HepG2 (cell line): Measurements from ENCODE around the gene FSCN2. TPM values are rescaled to one million over a fixed set of nuclear protein-coding genes. Genes with fewer than 3 reads are reported as not detected.

Source experiments
- ATAD3A ChIP-seq: sonication (generic); formaldehyde crosslinking; IDR thresholded peaks from 2 replicates; pipeline ENCODE4 v1.4.0; 2020; ENCODE audit warnings: missing genetic modification reagents
- ATF7 ChIP-seq, 2 experiments: fragments of 450-650 bp in 1 of 2; sonication (generic) in 1 of 2; formaldehyde crosslinking in 1 of 2; IDR thresholded peaks; 2 replicates each; pipeline versions ENCODE4 v1.4.0 to v1.6.1; 2016 to 2020; ENCODE audit warnings: antibody characterized with exemption in 1 of 2, mild to moderate bottlenecking in 1 of 2, missing genetic modification reagents in 1 of 2
- CC2D1A ChIP-seq: sonication (generic); formaldehyde crosslinking; IDR thresholded peaks from 2 replicates; pipeline ENCODE4 v1.8.1; 2023; ENCODE audit warnings: mild to moderate bottlenecking, missing genetic modification reagents
- CEBPB ChIP-seq: IDR thresholded peaks from 2 replicates; pipeline ENCODE4 v1.6.1; 2011; ENCODE audit warnings: low read depth, low read length, improper control_type of control experiment, borderline replicate concordance
- EED ChIP-seq: sonication (generic); formaldehyde crosslinking; IDR thresholded peaks from 2 replicates; pipeline ENCODE4 v1.5.0; 2020; ENCODE audit warnings: mild to moderate bottlenecking, missing genetic modification reagents
- FOXC1 ChIP-seq: sonication (generic); formaldehyde crosslinking; IDR thresholded peaks from 2 replicates; pipeline ENCODE4 v1.8.0; 2022; ENCODE audit warnings: mild to moderate bottlenecking, missing genetic modification reagents, borderline replicate concordance
- GATAD2A ChIP-seq: IDR thresholded peaks from 2 replicates; pipeline ENCODE4 v1.6.1; 2016
- HES4 ChIP-seq: sonication (generic); formaldehyde crosslinking; IDR thresholded peaks from 2 replicates; pipeline ENCODE4 v1.9.0; 2021; ENCODE audit warnings: mild to moderate bottlenecking, missing genetic modification reagents, borderline replicate concordance
- REXO4 ChIP-seq: sonication (generic); formaldehyde crosslinking; IDR thresholded peaks from 2 replicates; pipeline ENCODE4 v1.8.0; 2022; ENCODE audit warnings: missing genetic modification reagents, mild to moderate bottlenecking, borderline replicate concordance
- RFX3 ChIP-seq: IDR thresholded peaks from 2 replicates; pipeline ENCODE4 v1.6.1; 2016; ENCODE audit warnings: missing biosample characterization, missing genetic modification reagents
- TCF7L2 ChIP-seq: IDR thresholded peaks from 2 replicates; pipeline ENCODE4 v1.6.1; 2011; ENCODE audit warnings: mild to moderate bottlenecking, low read depth, low read length, moderate library complexity
- TEAD2 ChIP-seq: sonication (generic); formaldehyde crosslinking; IDR thresholded peaks from 2 replicates; pipeline ENCODE4 v1.9.0; 2021; ENCODE audit warnings: missing genetic modification reagents
- TIGD3 ChIP-seq: sonication (generic); formaldehyde crosslinking; IDR thresholded peaks from 2 replicates; pipeline ENCODE4 v1.5.1; 2020; ENCODE audit warnings: mild to moderate bottlenecking, missing genetic modification reagents, borderline replicate concordance
- XBP1 ChIP-seq: sonication (generic); formaldehyde crosslinking; IDR thresholded peaks from 2 replicates; pipeline ENCODE4 v1.5.0; 2020; ENCODE audit warnings: missing genetic modification reagents
- YEATS4 ChIP-seq: sonication (generic); formaldehyde crosslinking; IDR thresholded peaks from 2 replicates; pipeline ENCODE4 v1.4.0; 2020; ENCODE audit warnings: missing genetic modification reagents, borderline replicate concordance
- ZBTB34 ChIP-seq: sonication (generic); formaldehyde crosslinking; IDR thresholded peaks from 2 replicates; pipeline ENCODE4 v1.8.0; 2022; ENCODE audit warnings: mild to moderate bottlenecking, missing genetic modification reagents
- ZC3H4 ChIP-seq: sonication (generic); formaldehyde crosslinking; IDR thresholded peaks from 2 replicates; pipeline ENCODE4 v1.4.0; 2020; ENCODE audit warnings: missing genetic modification reagents, borderline replicate concordance
- ZNF234 ChIP-seq: sonication (generic); formaldehyde crosslinking; conservative IDR thresholded peaks from 2 replicates; pipeline ENCODE4 v1.5.1; 2020; ENCODE audit warnings: mild to moderate bottlenecking, missing genetic modification reagents
- ZNF432 ChIP-seq: sonication (generic); formaldehyde crosslinking; IDR thresholded peaks from 2 replicates; pipeline ENCODE4 v1.5.0; 2020; ENCODE audit warnings: missing genetic modification reagents, mild to moderate bottlenecking, borderline replicate concordance
- ZNF563 ChIP-seq: sonication (generic); formaldehyde crosslinking; IDR thresholded peaks from 2 replicates; pipeline ENCODE4 v1.8.0; 2022; ENCODE audit warnings: mild to moderate bottlenecking, moderate library complexity, missing genetic modification reagents
- ZNF580 ChIP-seq: IDR thresholded peaks from 2 replicates; pipeline ENCODE4 v1.6.1; 2016; ENCODE audit warnings: low read depth, borderline replicate concordance
- ZNF609 ChIP-seq: sonication (generic); formaldehyde crosslinking; IDR thresholded peaks from 2 replicates; pipeline ENCODE4 v1.4.0; 2020; ENCODE audit warnings: mild to moderate bottlenecking, missing genetic modification reagents, borderline replicate concordance
- polyA plus RNA-seq, 8 experiments: library from polyadenylated mRNA; depleted of rRNA in 3 of 8; stranded (reverse) in 7 of 8; unstranded in 1 of 8; fragments of >200 nt; fragmentation: Illumina TruSeq in 4 of 8; extraction: Trizol in 4 of 8; gene quantifications; 2 replicates each; pipeline versions ENCODE4 v1.2.1 to v1.2.3, GENCODE V29; 2011 to 2016; ENCODE audit warnings: low read depth in 4 of 8, missing spikeins in 1 of 8, mixed read lengths in 1 of 8; ENCODE audit not compliant: insufficient read depth in 1 of 8
- total RNA-seq, 5 experiments: library from RNA; depleted of rRNA; stranded (reverse); fragments of >200 nt; fragmentation: Illumina TruSeq; extraction: Trizol; gene quantifications; 2 replicates each; pipeline ENCODE4 v1.2.3, GENCODE V29; 2016; ENCODE audit warnings: low read depth in 1 of 5

The FSCN2 gene
- total and polyA plus RNA-seq, 2 of the 13 experiments (the other 11 are each of a cell fraction or from before 2014, with no cell fraction given): 0.09 TPM; not detected in 1

DNA sequence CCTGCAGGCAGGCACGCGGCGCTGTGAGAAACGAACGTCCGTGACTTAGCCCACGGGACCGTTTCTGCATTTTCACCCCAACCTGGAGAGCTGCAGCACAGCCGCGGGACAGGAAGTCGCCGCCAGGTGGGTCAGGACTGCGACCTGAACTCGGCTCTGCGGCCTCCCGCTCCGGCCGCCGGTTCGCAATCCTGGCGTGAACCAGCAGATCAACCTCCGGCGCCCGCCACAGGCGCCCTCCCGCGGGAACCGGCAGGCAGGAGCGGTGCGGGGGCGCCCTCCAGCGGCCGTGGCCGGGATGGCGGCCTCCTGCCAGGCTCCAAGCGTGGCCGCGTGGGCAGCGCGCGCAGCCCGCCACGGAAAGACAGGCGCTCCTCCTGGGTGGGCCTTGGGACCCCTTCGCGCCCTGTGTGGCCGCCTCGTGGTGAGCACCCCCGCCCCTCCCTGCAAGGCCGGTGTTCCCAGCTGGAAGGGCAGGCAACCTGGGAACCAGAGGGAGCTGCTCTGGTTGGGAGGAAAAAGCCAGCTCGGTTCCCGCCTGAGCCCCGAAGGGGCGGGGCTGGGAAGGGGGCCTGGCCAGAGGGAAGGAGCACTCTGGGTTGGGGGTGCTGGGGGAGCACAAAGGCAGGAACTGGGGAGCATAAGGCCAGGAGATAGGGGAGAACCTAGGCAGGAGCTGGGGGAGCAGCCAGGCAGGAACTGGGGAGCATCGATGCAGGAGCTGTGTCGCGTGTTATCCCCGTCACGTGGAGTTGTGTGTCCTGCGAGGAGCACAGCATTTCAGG is 43.8 kb upstream of the FSCN2 start (continued):
- TF ChIP-seq ZNF432 (CRISPR knock-in tag) (no peak), XBP1 (CRISPR knock-in tag) (no peak), GATAD2A (CRISPR knock-in tag) (peak; percentile 31; the same call in 1 of the 2 replicates), ATAD3A (CRISPR knock-in tag) (no peak), TCF7L2 (no peak), REXO4 (no peak), TIGD3 (CRISPR knock-in tag) (no peak), CEBPB (no peak), ZBTB34 (CRISPR knock-in tag) (peak; percentile 80; the same call in 1 of the 2 replicates), ZNF563 (peak; percentile 59; the same call in 1 of the 2 replicates), FOXC1 (CRISPR knock-in tag) (peak; percentile 38; the same call in 1 of the 2 replicates), EED (CRISPR knock-in tag) (peak; percentile 72; the same call in 1 of the 2 replicates), ZNF580 (CRISPR knock-in tag) (peak; percentile 76; the same call in 1 of the 2 replicates), ZC3H4 (no peak), CC2D1A (CRISPR knock-in tag) (0 out of 2 replicates have a peak, but pooled peaks have one; percentile 48), TEAD2 (no peak), ZNF234 (CRISPR knock-in tag) (no peak), HES4 (no peak), ATF7 (IDR thresholded peaks at IDR 0.05) (no peak), ATF7 (CRISPR knock-in tag; IDR thresholded peaks at IDR 0.05) (no peak), RFX3 (no peak), ZNF609 (CRISPR knock-in tag) (peak; percentile 55), YEATS4 (CRISPR knock-in tag) (peak; percentile 62; the same call in 1 of the 2 replicates)
